ENCODE results near the gene IGF2R. TPM values are rescaled to one million over a fixed set of nuclear protein-coding genes. Genes with fewer than 3 reads are reported as not detected.

IGF2R gene
- polyA plus RNA-seq, 1 donor (not counting 4 experiments of a cell fraction or from before 2014, with no cell fraction given) = 40.9 TPM

DNA sequence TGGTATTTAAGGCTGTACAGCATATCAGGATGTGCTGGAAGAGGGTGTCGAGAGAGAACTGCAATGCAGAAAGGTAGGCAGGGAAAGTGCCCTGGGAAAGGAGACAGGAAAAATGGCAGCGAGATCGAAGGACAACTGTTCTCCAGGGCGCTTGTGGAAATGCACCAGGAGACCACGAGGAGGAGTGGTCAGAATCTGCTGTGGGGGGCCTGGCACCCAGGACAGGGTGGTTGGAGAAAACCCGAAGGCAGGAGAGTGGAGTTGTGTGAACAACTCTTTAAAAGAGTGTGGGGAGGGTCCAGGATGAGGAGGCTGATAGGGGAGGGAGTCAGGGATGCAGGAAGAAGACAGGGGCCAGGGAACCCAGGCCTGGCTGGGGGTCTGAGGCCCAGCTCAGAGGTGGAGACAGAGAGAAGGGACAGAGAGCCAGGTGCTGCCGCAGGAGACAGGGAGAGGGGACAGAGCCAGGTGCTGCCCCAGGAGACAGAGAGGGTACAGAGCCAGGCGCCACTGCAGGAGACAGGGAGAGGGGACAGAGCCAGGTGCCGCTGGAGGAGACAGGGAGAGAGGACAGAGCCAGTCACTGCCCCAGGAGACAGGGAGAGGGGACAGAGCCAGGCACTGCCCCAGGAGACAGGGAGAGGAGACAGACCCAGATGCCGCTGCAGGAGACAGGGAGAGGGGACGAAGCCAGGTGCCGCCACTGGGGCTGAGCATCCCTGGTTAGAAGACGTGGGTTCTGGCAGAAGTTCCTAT lies 162.0 kb downstream of the IGF2R start:
- no peak overlapping the region for H3K9ac ChIP-seq (ENCODE audit: control insufficient read depth, extremely low read depth, insufficient read depth, low read length)
- H3K4me3 ChIP-seq (ENCODE audit: control insufficient read depth in 2 of 3, extremely low read depth in 1 of 3, insufficient read depth in 2 of 3, low read depth in 1 of 3, low read length in 3 of 3) = no peak overlapping the region
- peaks cover 0 to 4% of the 10 kb centered on the region in 2 experiments for H3K36me3 ChIP-seq (ENCODE audit: control insufficient read depth in 2 of 2, extremely low read depth in 1 of 2, insufficient read depth in 2 of 2, low read length in 2 of 2)
- no peaks in the 10 kb centered on the region for H4K20me1 ChIP-seq (ENCODE audit: control insufficient read depth, extremely low read depth, insufficient read depth, low read length)
- TF ChIP-seq, protein P1, sequence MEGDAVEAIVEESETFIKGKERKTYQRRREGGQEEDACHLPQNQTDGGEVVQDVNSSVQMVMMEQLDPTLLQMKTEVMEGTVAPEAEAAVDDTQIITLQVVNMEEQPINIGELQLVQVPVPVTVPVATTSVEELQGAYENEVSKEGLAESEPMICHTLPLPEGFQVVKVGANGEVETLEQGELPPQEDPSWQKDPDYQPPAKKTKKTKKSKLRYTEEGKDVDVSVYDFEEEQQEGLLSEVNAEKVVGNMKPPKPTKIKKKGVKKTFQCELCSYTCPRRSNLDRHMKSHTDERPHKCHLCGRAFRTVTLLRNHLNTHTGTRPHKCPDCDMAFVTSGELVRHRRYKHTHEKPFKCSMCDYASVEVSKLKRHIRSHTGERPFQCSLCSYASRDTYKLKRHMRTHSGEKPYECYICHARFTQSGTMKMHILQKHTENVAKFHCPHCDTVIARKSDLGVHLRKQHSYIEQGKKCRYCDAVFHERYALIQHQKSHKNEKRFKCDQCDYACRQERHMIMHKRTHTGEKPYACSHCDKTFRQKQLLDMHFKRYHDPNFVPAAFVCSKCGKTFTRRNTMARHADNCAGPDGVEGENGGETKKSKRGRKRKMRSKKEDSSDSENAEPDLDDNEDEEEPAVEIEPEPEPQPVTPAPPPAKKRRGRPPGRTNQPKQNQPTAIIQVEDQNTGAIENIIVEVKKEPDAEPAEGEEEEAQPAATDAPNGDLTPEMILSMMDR (optimal IDR thresholded peaks at IDR 0.05 in 1 of 3, IDR thresholded peaks at IDR 0.05 in 1 of 3, conservative IDR thresholded peaks at IDR 0.05 in 1 of 3; ENCODE audit: extremely low read depth in 1 of 3, insufficient read depth in 2 of 3, low read length in 3 of 3) = no peak
- no peak for TF ChIP-seq EZH2 (IDR thresholded peaks at IDR 0.05; ENCODE audit: low read length)
- H3K27me3 ChIP-seq (ENCODE audit: control insufficient read depth, extremely low read depth, insufficient read depth, low read length) = no peaks in the 10 kb centered on the region
- no peaks in the 10 kb centered on the region for H3K4me1 ChIP-seq (ENCODE audit: control insufficient read depth, extremely low read depth, insufficient read depth, low read length)
- no peak overlapping the region for H3K27ac ChIP-seq (ENCODE audit: control insufficient read depth, insufficient read depth, low read length)
- H3K4me2 ChIP-seq (ENCODE audit: control insufficient read depth, extremely low read depth, insufficient read depth, low read depth, low read length) = no peak overlapping the region
- DNase-seq (ENCODE audit: low read depth, low spot score) (no peak), FAIRE-seq (no peak)
- dilution Hi-C loops (cut with MboI; ENCODE audit: extremely low pct_ligation_motif_present, low sequenced_read_pairs) = no loop called here
- H3K9me3 ChIP-seq (ENCODE audit: control insufficient read depth, low read depth, low read length) = no peaks in the 10 kb centered on the region
- no peaks in the 10 kb centered on the region for H3K9me1 ChIP-seq (ENCODE audit: control insufficient read depth, extremely low read depth, insufficient read depth, low read length)
- H2AFZ ChIP-seq (ENCODE audit: control insufficient read depth, low read length) = no peak overlapping the region
- no peaks in the 10 kb centered on the region for H3K79me2 ChIP-seq (ENCODE audit: control insufficient read depth, insufficient read depth, low read length)

DNA sequence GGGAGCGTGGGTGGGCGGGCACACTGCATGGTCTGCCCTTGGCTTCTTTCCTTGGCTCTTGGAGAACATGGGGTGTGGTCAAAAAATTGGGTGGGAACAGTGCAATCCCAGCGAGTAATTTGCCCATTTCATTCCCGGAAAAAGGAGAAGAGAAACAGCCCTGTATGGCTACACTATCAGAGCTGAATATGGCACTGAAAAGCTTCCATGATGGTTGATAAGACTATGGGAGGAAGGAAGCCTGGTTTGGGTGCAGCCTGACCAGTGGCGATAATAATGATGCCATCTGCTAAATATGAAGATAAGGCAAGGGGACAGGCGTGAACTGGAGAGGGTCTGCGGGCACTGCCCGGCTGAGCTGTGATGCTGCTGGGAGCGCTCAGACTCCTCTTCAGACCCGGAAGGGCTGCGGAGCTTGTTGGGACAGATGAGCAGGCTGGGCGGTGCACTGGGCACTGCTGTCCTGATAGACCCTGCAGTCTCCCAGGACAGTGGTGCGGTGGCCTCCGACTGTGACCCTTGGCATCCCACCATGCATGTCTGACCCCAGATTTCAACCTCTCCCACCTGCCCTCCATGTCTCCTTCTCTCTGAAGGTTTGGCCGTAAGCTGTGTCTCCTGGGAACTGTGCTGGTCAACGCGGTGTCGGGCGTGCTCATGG lies 162.9 kb downstream of the IGF2R start:
- Histone ChIP-seq H2AFZ (ENCODE audit: control insufficient read depth, low read length) (no peak overlapping the region), H3K4me1 (ENCODE audit: control insufficient read depth, extremely low read depth, insufficient read depth, low read length) (no peaks in the 10 kb centered on the region), H3K4me2 (ENCODE audit: control insufficient read depth, extremely low read depth, insufficient read depth, low read depth, low read length) (no peak overlapping the region), H3K79me2 (ENCODE audit: control insufficient read depth, insufficient read depth, low read length) (no peaks in the 10 kb centered on the region), H3K9me1 (ENCODE audit: control insufficient read depth, extremely low read depth, insufficient read depth, low read length) (no peaks in the 10 kb centered on the region), H3K27me3 (ENCODE audit: control insufficient read depth, extremely low read depth, insufficient read depth, low read length) (no peaks in the 10 kb centered on the region), H3K27ac (ENCODE audit: control insufficient read depth, insufficient read depth, low read length) (no peak overlapping the region), H4K20me1 (ENCODE audit: control insufficient read depth, extremely low read depth, insufficient read depth, low read length) (no peaks in the 10 kb centered on the region), H3K9ac (ENCODE audit: control insufficient read depth, extremely low read depth, insufficient read depth, low read length) (no peak overlapping the region), H3K4me3 (ENCODE audit: control insufficient read depth in 2 of 3, extremely low read depth in 1 of 3, insufficient read depth in 2 of 3, low read depth in 1 of 3, low read length in 3 of 3) (no peak overlapping the region), H3K36me3 (ENCODE audit: control insufficient read depth in 2 of 2, extremely low read depth in 1 of 2, insufficient read depth in 2 of 2, low read length in 2 of 2) (peaks cover 0 to 4% of the 10 kb centered on the region in 2 experiments), H3K9me3 (ENCODE audit: control insufficient read depth, low read depth, low read length) (no peaks in the 10 kb centered on the region)
- no peak for DNase-seq (ENCODE audit: low read depth, low spot score)
- FAIRE-seq = no peak
- dilution Hi-C loops (cut with MboI; ENCODE audit: extremely low pct_ligation_motif_present, low sequenced_read_pairs) = no loop called here
- TF ChIP-seq EZH2 (IDR thresholded peaks at IDR 0.05; ENCODE audit: low read length) = no peak
- TF ChIP-seq, protein P1 (optimal IDR thresholded peaks at IDR 0.05 in 1 of 3, IDR thresholded peaks at IDR 0.05 in 1 of 3, conservative IDR thresholded peaks at IDR 0.05 in 1 of 3; ENCODE audit: extremely low read depth in 1 of 3, insufficient read depth in 2 of 3, low read length in 3 of 3) = no peak

Measured in keratinocyte (primary cell).